ENCODE results near the gene SIRT5. TPM values are rescaled to one million over a fixed set of nuclear protein-coding genes. Genes with fewer than 3 reads are reported as not detected.

SIRT5 gene
- polyA plus RNA-seq, 2 of the 4 experiments (the other 2 are of a cell fraction), result 5.1 to 7.8 TPM

DNA sequence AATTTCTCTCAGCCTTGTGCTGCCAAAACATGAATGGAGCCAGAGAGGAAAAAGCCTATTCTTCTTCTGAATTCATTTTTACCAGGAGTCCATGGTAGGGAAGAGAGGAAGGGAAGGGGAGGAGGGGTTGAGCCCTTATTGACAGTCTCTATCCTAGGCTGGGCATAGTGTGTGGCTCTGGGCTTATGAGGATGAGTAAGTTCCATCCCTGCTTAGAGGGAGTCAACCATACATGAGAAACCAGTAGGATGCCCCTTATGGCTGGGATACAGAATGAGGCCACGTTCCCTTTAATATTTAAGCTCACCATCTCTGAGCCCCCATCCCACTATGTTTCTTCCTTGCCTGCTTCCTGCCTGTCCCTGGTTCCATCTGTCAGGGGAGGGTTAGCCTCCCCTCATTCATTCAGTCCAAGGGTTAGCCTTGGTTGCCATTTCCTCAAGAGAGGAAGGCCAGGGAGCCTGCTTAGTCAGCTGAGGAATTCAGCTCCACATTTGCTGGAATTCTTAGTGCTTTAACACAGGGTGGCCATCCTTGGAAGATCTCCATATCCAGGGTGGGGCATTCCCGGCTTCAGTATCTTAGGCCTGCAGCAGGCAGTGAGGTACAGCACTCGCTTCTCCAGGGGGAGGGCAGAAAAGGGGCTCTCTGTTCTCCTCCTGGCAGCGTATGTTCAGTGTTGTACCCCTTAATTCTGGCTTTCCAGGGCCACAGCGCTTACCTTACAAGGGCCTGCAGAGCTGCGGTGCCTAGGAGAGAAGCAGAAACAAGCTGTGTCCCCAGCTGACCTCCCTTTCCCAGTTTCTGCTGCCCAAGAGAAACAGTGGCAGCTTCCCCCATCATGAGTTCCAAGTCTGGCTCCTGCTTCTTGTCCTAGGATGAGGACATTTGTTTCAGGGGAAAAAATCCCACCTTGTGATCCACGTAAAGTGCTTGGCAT is 12.5 kb downstream of the SIRT5 start:
- FAIRE-seq, result no peak
- Histone ChIP-seq H3K4me3 (no peak overlapping the region), H3K4me2 (no peak overlapping the region), H3K9me3 (no peaks in the 10 kb centered on the region), H3K27ac (no peak overlapping the region), H3K4me1 (no peaks in the 10 kb centered on the region)
- CTCF ChIA-PET, result interaction anchor here (0.6 to 2.0 kb wide), 2 partner anchors 8 to 12 kb away, joined by 3 to 5 read pairs; no protein-coding TSS in a partner anchor
- 86% methylated on average over 2 of the region's 7 CpGs for WGBS (ENCODE audit: missing lambda C conversion rate)
- DNase-seq (ENCODE audit: low read depth in 1 of 2, low spot score in 1 of 2), result no peak
- TF ChIP-seq NR3C1 (IDR thresholded peaks at IDR 0.05), result no peak
- TF ChIP-seq FOSB (CRISPR knock-in tag; IDR thresholded peaks at IDR 0.05), result no peak
- no peak for TF ChIP-seq POLR2AphosphoS2 (conservative IDR thresholded peaks at IDR 0.05; ENCODE audit: low read length)
- no peak for TF ChIP-seq JUN (IDR thresholded peaks at IDR 0.05)
- TF ChIP-seq CHD2 (IDR thresholded peaks at IDR 0.05; ENCODE audit: low read length, partially characterized antibody), result no peak
- TF ChIP-seq RARB (CRISPR knock-in tag; IDR thresholded peaks at IDR 0.05), result no peak
- TF ChIP-seq, protein P1, sequence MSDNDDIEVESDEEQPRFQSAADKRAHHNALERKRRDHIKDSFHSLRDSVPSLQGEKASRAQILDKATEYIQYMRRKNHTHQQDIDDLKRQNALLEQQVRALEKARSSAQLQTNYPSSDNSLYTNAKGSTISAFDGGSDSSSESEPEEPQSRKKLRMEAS (IDR thresholded peaks at IDR 0.05), result no peak
- TF ChIP-seq SREBF2 (IDR thresholded peaks at IDR 0.05), result no peak
- TF ChIP-seq FOXS1 (CRISPR knock-in tag; IDR thresholded peaks at IDR 0.05), result no peak
- no peak for TF ChIP-seq EHF (CRISPR knock-in tag; IDR thresholded peaks at IDR 0.05)
- no peak for TF ChIP-seq TFCP2L1 (CRISPR knock-in tag; IDR thresholded peaks at IDR 0.05)
- TF ChIP-seq NFE2L2 (conservative IDR thresholded peaks at IDR 0.05; ENCODE audit: low read length), result no peak
- TF ChIP-seq HMGXB4 (CRISPR knock-in tag; IDR thresholded peaks at IDR 0.05; ENCODE audit: borderline replicate concordance), result no peak
- no peak for ATAC-seq
- POLR2A ChIA-PET, result interaction anchor here (0.9 kb wide), 1 partner anchor 11 kb away, joined by 3 read pairs; no protein-coding TSS in a partner anchor

DNA sequence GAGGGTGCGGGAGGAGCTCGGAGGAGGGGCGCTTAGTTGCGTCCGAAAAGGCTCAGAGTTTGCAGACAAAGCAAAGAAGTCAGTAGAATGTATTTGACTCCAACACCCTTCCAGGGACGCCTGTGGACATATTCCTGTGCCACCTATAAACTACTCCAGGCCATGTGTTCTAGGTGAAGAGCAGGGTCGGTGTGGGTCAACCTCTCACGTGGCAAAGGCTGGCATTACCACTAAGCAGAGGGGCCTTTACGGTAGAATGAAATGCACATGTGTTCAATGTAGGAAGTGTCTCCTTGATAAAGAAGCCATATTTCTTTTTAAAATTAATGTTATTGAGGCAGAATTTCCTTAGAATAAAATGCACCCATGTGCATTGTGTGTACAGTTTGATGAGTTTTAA is 15.4 kb downstream of the SIRT5 start:
- ChIA-PET CTCF (interaction anchor here (1.6 kb wide), 1 partner anchor 15 kb away, joined by 5 read pairs; no protein-coding TSS in a partner anchor), POLR2A (interaction anchor here (1.3 kb wide), 1 partner anchor 25 kb away, joined by 4 read pairs; the partner anchor contains the start of gene NOL7)
- DNase-seq (ENCODE audit: low read depth in 1 of 2, low spot score in 1 of 2) (no peak), FAIRE-seq (no peak), ATAC-seq (no peak)
- Histone ChIP-seq H3K9me3 (no peaks in the 10 kb centered on the region), H3K4me3 (no peak overlapping the region), H3K27ac (no peak overlapping the region), H3K4me1 (no peaks in the 10 kb centered on the region), H3K4me2 (no peak overlapping the region)
- 95% methylated on average over 9 of the region's 9 CpGs for WGBS (ENCODE audit: missing lambda C conversion rate)
- no peak for TF ChIP-seq CBX2 (IDR thresholded peaks at IDR 0.05; ENCODE audit: borderline replicate concordance, low read depth)
- TF ChIP-seq RCOR1 (IDR thresholded peaks at IDR 0.05; ENCODE audit: low read depth, low read length), result no peak
- TF ChIP-seq HMGXB4 (CRISPR knock-in tag; IDR thresholded peaks at IDR 0.05; ENCODE audit: borderline replicate concordance), result no peak
- no peak for TF ChIP-seq POLR2A (IDR thresholded peaks at IDR 0.05; ENCODE audit: low read length)
- no peak for TF ChIP-seq MAZ (IDR thresholded peaks at IDR 0.05; ENCODE audit: borderline replicate concordance, low read depth, low read length)
- no peak for TF ChIP-seq SREBF2 (IDR thresholded peaks at IDR 0.05)
- no peak for TF ChIP-seq GATA3 (IDR thresholded peaks at IDR 0.05; ENCODE audit: borderline replicate concordance)
- TF ChIP-seq, protein P2, sequence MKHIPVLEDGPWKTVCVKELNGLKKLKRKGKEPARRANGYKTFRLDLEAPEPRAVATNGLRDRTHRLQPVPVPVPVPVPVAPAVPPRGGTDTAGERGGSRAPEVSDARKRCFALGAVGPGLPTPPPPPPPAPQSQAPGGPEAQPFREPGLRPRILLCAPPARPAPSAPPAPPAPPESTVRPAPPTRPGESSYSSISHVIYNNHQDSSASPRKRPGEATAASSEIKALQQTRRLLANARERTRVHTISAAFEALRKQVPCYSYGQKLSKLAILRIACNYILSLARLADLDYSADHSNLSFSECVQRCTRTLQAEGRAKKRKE (CRISPR knock-in tag; IDR thresholded peaks at IDR 0.05; ENCODE audit: low read depth), result no peak
- no peak for TF ChIP-seq JUN (IDR thresholded peaks at IDR 0.05)

Measured in A549 (cell line).